Trophoblast cell (in vitro differentiated cells and primary cell): ENCODE measurements around the gene BAIAP2L1.
A peak's percentile ranks its signal among the peaks of the same experiment; 100 is the strongest.

Experiments used
- DNase-seq, 2 donors: peaks; one replicate each; pipeline ENCODE4 v3.0.0-alpha.2; 2016
- H2AFZ ChIP-seq: 2 replicates; pipeline ENCODE4 v1.6.1; 2013; ENCODE audit warnings: low read length, moderate library complexity, mild to moderate bottlenecking; ENCODE audit not compliant: insufficient read depth, poor library complexity
- H2AK5ac ChIP-seq: 2 replicates; pipeline ENCODE4 v1.6.1; 2013; ENCODE audit warnings: mild to moderate bottlenecking, low read length
- H2BK120ac ChIP-seq: 2 replicates; pipeline ENCODE4 v1.6.1; 2013; ENCODE audit warnings: low read length, mild to moderate bottlenecking, moderate library complexity; ENCODE audit not compliant: insufficient read depth, poor library complexity
- H2BK12ac ChIP-seq: 2 replicates; pipeline ENCODE4 v1.6.1; 2013; ENCODE audit warnings: mild to moderate bottlenecking, low read length, moderate library complexity
- H2BK5ac ChIP-seq: 2 replicates; pipeline ENCODE4 v1.6.1; 2013; ENCODE audit warnings: low read length, low read depth, moderate library complexity, mild to moderate bottlenecking; ENCODE audit not compliant: poor library complexity
- H3K14ac ChIP-seq: 2 replicates; pipeline ENCODE4 v1.6.1; 2013; ENCODE audit warnings: mild to moderate bottlenecking, low read length
- H3K18ac ChIP-seq: 2 replicates; pipeline ENCODE4 v1.6.1; 2013; ENCODE audit warnings: mild to moderate bottlenecking, low read length
- H3K23ac ChIP-seq: 2 replicates; pipeline ENCODE4 v1.6.1; 2013; ENCODE audit warnings: low read length
- H3K27ac ChIP-seq: 2 replicates; pipeline ENCODE4 v1.5.1; 2013; ENCODE audit warnings: low read depth, mild to moderate bottlenecking, inconsistent platforms, low read length, moderate library complexity
- H3K27me3 ChIP-seq: 2 replicates; pipeline ENCODE4 v1.6.1; 2013; ENCODE audit warnings: inconsistent platforms, mild to moderate bottlenecking, low read length, moderate library complexity; ENCODE audit not compliant: insufficient read depth
- H3K36me3 ChIP-seq, 2 experiments: 1 replicate in 1 of 2; 2 replicates in 1 of 2; pipeline ENCODE4 v1.6.1; 2013; ENCODE audit warnings: low read length in 2 of 2, mild to moderate bottlenecking in 2 of 2, moderate library complexity in 1 of 2; ENCODE audit not compliant: insufficient read depth in 2 of 2, control insufficient read depth in 1 of 2
- H3K4ac ChIP-seq: 2 replicates; pipeline ENCODE4 v1.6.1; 2013; ENCODE audit warnings: low read depth, mild to moderate bottlenecking, low read length, moderate library complexity
- H3K4me1 ChIP-seq, 2 experiments: 1 replicate in 1 of 2; 2 replicates in 1 of 2; pipeline ENCODE4 v1.6.1; 2013; ENCODE audit warnings: low read length in 2 of 2, mild to moderate bottlenecking in 2 of 2, moderate library complexity in 1 of 2; ENCODE audit not compliant: insufficient read depth in 2 of 2, control insufficient read depth in 1 of 2
- H3K4me2 ChIP-seq: 2 replicates; pipeline ENCODE4 v1.6.1; 2013; ENCODE audit warnings: inconsistent platforms, mild to moderate bottlenecking, low read length, moderate library complexity
- H3K4me3 ChIP-seq: 2 replicates; pipeline ENCODE4 v1.5.1; 2013; ENCODE audit warnings: mild to moderate bottlenecking, low read depth, low read length, inconsistent platforms
- H3K79me1 ChIP-seq: one replicate; pipeline ENCODE4 v1.6.1; 2013; ENCODE audit warnings: low read length
- H3K79me2 ChIP-seq: 2 replicates; pipeline ENCODE4 v1.6.1; 2013; ENCODE audit warnings: low read length, mild to moderate bottlenecking; ENCODE audit not compliant: control insufficient read depth, insufficient read depth, poor library complexity
- H3K9ac ChIP-seq: 2 replicates; pipeline ENCODE4 v1.6.1; 2013; ENCODE audit warnings: mild to moderate bottlenecking, low read length
- H3K9me3 ChIP-seq: 2 replicates; pipeline ENCODE4 v1.6.1; 2013; ENCODE audit warnings: low read depth, mild to moderate bottlenecking, control low read depth, inconsistent platforms, low read length; ENCODE audit not compliant: insufficient read depth
- H4K12ac ChIP-seq: 2 replicates; pipeline ENCODE4 v1.6.1; 2013; ENCODE audit warnings: low read depth, mild to moderate bottlenecking, low read length, moderate library complexity
- H4K8ac ChIP-seq: 2 replicates; pipeline ENCODE4 v1.6.1; 2013; ENCODE audit warnings: low read depth, mild to moderate bottlenecking, low read length, moderate library complexity
- H4K91ac ChIP-seq: one replicate; pipeline ENCODE4 v1.6.1; 2013; ENCODE audit warnings: low read depth, mild to moderate bottlenecking, low read length, moderate library complexity
- WGBS: extraction: QIAGEN DNeasy Blood & Tissue Kit; methylation state at CpG from one replicate; pipeline ENCODE4 v1.1.7; 2013; ENCODE audit warnings: missing lambda C conversion rate; ENCODE audit not compliant: insufficient read length, insufficient coverage; ENCODE audit errors: extremely low coverage; 5-methylcytosine and 5-hydroxymethylcytosine counted together

BAIAP2L1 gene

DNA sequence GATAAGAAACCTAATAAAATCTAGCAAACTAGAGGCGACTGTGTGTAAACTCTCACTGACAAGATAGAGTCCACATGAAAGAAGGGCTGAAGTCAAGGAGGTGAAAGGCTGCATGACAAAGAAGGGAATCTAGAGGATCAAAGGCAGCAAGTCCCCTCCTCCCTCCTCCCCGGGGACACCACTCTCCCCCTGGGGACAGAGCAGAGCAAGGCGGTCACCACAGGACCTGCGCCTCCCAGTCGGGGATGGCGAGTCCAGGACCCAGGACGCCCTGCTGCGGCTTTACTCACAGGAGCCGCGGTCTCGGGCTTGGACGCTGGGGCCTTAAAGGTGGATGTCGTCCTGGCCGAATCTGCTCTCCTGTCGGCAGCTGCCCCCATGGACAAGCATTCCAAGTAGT is 97.0 kb downstream of the BAIAP2L1 start:
- Histone ChIP-seq H3K27ac (no peak overlapping the region), H3K14ac (peak overlapping the region; percentile 34), H4K8ac (no peak overlapping the region), H3K4me1 (peaks cover 28 to 34% of the 10 kb centered on the region in 2 experiments), H3K36me3 (peaks cover 60 to 61% of the 10 kb centered on the region in 2 experiments), H3K9ac (no peak overlapping the region), H4K12ac (no peak overlapping the region), H2BK12ac (no peak overlapping the region), H3K79me2 (no peaks in the 10 kb centered on the region), H3K79me1 (peaks cover 9% of the 10 kb centered on the region), H3K4me2 (peak overlapping the region; percentile 9), H3K4me3 (no peak overlapping the region), H3K27me3 (no peaks in the 10 kb centered on the region), H2BK5ac (no peak overlapping the region), H4K91ac (peak overlapping the region; percentile 22), H2AK5ac (peak overlapping the region; percentile 43), H3K18ac (no peak overlapping the region), H3K9me3 (peaks cover 3% of the 10 kb centered on the region), H2BK120ac (no peak overlapping the region), H2AFZ (no peak overlapping the region), H3K23ac (no peak overlapping the region), H3K4ac (no peak overlapping the region)
- no CpG with 5 or more reads among the region's 15 CpGs for WGBS
- DNase-seq: no peak

DNA sequence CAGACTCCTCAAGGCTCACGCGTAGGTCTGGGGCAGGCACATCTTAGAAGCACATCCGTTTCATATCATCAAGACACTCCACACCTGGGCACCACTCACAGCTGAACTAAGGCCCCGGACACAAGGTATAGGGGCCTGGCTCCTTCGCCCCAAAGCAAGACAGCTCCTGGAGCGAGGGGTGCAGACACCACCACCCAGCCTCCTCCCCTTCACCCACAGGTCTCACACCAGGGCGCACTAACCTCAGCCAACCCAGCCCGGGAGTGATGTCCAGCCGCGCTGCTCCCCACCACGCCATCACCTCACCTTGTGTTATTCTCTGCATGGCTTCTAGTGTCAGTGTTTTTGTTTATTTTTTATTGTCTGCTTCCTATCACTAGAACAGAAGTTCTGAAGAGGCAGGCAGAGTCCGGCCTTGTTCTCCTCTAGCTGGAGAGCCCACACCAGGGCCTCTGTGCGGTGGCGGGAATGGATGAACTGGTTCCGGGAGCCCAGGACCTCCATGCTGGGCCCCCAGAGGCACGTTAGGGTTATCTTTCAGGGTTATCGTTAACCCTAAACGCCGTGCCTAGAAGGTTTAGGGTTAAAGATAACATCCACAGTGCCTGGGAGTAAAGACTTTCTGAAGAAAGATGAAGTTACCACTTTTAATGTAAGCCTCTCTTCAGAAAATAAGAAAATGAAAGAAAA is 97.6 kb downstream of the BAIAP2L1 start:
- no peak overlapping the region for H2BK5ac ChIP-seq
- H3K79me2 ChIP-seq: no peaks in the 10 kb centered on the region
- H2BK12ac ChIP-seq: peak overlapping the region; percentile 38
- H2AFZ ChIP-seq: no peak overlapping the region
- H3K27me3 ChIP-seq: no peaks in the 10 kb centered on the region
- DNase-seq: no peak
- peaks cover 28 to 33% of the 10 kb centered on the region in 2 experiments for H3K4me1 ChIP-seq
- peak overlapping the region; percentile 37 for H3K14ac ChIP-seq
- WGBS: no CpG with 5 or more reads among the region's 19 CpGs
- peaks cover 9% of the 10 kb centered on the region for H3K79me1 ChIP-seq
- H3K18ac ChIP-seq: peak overlapping the region; percentile 75
- peak overlapping the region; percentile 29 for H3K4ac ChIP-seq
- no peak overlapping the region for H3K4me3 ChIP-seq
- H3K9ac ChIP-seq: no peak overlapping the region
- peaks cover 56 to 57% of the 10 kb centered on the region in 2 experiments for H3K36me3 ChIP-seq
- H2AK5ac ChIP-seq: no peak overlapping the region
- H3K4me2 ChIP-seq: no peak overlapping the region
- H2BK120ac ChIP-seq: peak overlapping the region; percentile 20
- no peak overlapping the region for H4K12ac ChIP-seq
- no peak overlapping the region for H4K8ac ChIP-seq
- peak overlapping the region; percentile 41 for H4K91ac ChIP-seq
- H3K9me3 ChIP-seq: peaks cover 3% of the 10 kb centered on the region
- no peak overlapping the region for H3K23ac ChIP-seq
- H3K27ac ChIP-seq: no peak overlapping the region

DNA sequence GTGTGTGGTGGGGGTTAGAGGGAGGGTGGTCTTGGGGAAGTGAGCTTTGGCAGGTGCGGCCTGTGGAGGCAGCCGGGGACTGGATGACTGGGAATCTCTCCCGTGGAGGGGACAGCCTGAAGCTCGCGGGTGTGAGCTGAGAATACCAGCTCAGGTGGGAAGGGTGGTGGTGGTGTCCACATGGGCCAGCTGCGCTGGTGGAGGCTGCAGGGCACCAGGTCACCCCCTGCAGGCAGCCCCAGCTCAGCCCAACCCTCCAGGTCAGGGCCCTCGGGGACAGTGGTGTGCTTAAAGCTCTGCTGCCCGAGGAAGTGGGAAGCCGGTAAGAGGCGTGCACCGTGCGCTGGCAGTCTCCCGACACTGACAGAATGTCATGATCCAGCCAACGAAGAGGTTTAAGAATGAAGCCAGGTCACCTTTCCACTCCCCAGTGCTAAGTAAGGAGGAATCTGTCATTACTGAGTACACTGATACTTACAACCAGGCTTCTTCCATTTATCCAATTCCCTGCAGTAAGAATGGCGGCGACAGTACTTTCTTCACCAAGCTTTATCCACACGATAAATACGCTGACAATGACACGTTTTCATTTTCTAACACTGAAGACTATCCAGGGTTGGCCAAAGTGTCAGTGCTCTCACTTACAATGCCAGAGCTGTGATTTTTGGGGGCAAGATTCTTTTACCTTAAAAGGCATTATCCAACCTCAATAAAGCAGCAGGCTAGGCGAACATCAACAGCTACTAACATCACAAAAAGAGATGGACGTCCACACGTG is 99.0 kb downstream of the BAIAP2L1 start:
- Histone ChIP-seq H2BK5ac (no peak overlapping the region), H2BK12ac (no peak overlapping the region), H3K79me1 (peaks cover 9% of the 10 kb centered on the region), H2AK5ac (no peak overlapping the region), H3K79me2 (no peaks in the 10 kb centered on the region), H3K4ac (no peak overlapping the region), H3K36me3 (peaks cover 55 to 56% of the 10 kb centered on the region in 2 experiments), H3K4me1 (peaks cover 23 to 28% of the 10 kb centered on the region in 2 experiments), H3K14ac (no peak overlapping the region), H3K9ac (no peak overlapping the region), H3K27ac (no peak overlapping the region), H3K4me2 (no peak overlapping the region), H3K18ac (peak overlapping the region; percentile 34), H3K23ac (no peak overlapping the region), H3K4me3 (no peak overlapping the region), H3K9me3 (peaks cover 3% of the 10 kb centered on the region), H4K91ac (no peak overlapping the region), H4K12ac (no peak overlapping the region), H2BK120ac (no peak overlapping the region), H3K27me3 (no peaks in the 10 kb centered on the region), H4K8ac (no peak overlapping the region), H2AFZ (no peak overlapping the region)
- WGBS: no CpG with 5 or more reads among the region's 22 CpGs
- DNase-seq: no peak

DNA sequence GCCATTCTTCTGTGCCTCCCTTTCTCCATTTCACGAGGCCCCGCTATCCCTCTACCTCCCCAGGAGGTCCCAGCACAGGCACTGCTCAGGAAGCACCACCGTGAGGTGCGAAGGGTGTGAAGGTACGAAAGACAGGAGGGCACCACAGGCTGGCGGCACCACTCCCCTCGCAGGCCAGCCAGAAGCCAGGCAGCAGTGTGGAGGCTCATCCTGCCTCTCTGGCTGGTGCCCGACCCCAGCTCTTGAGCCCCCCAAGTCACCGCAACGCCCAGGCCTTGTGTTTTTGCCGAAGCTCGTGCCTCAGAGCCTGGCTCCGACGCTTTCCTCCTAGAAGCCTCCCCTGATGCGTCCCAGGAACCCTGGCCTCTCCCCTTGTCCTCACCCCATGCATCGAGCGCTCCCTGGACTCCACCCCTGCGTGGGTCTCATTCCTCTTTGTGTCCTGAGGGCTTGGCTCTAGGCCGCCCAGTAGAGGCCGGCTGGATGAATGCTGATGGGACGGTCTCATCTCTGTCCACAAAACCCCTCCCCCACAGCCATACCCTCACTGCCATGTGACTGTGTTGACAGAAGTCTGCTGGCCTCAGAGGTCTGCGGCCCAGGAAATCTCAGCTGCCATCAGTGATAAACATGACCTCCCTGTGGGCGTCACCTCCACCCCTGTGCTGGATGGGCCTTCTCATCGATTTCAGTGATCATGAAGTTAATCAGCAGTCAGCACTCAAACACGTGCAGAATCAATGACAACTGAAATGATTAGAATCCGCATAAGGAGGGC is 100.1 kb downstream of the BAIAP2L1 start:
- no CpG with 5 or more reads among the region's 26 CpGs for whole genome bisulfite sequencing
- Histone ChIP-seq H3K4me1 (peaks cover 21 to 24% of the 10 kb centered on the region in 2 experiments), H3K9ac (no peak overlapping the region), H3K4ac (no peak overlapping the region), H3K4me3 (no peak overlapping the region), H3K79me2 (no peaks in the 10 kb centered on the region), H4K12ac (no peak overlapping the region), H3K9me3 (peaks cover 3% of the 10 kb centered on the region), H3K14ac (no peak overlapping the region), H3K18ac (peak overlapping the region; percentile 66), H4K91ac (peak overlapping the region; percentile 29), H2AK5ac (peak overlapping the region; percentile 38), H3K36me3 (peaks cover 52 to 55% of the 10 kb centered on the region in 2 experiments), H2BK120ac (peak overlapping the region; percentile 35), H2AFZ (no peak overlapping the region), H3K23ac (no peak overlapping the region), H2BK5ac (peak overlapping the region; percentile 10), H2BK12ac (no peak overlapping the region), H3K79me1 (peaks cover 9% of the 10 kb centered on the region), H4K8ac (peak overlapping the region; percentile 10), H3K27ac (no peak overlapping the region), H3K27me3 (no peaks in the 10 kb centered on the region), H3K4me2 (no peak overlapping the region)
- no peak for DNase-seq
